Right lobe of liver (tissue), 4 donors: ENCODE data around the gene ODAD2.

Experiments
- POLR2A ChIP-seq: fragments of 450-650 bp; IDR thresholded peaks from one replicate; pipeline ENCODE4 v1.6.1; 2017; ENCODE audit warnings: antibody characterized with exemption, mild to moderate bottlenecking
- TF ChIP-seq, protein P1 (sequence below), 4 donors: fragments of 200-600 bp in 3 of 4; fragments of 450-650 bp in 1 of 4; IDR thresholded peaks; one replicate each; pipeline versions ENCODE4 v1.5.1 to v1.8.0; 2016 to 2022; ENCODE audit warnings: antibody characterized with exemption in 4 of 4, mild to moderate bottlenecking in 2 of 4
- donor health status: DM: no; HTN: no; CAD: no.
- donor health status: DM: no; HTN: no; CAD: no.
- donor health status: DM: no; HTN: yes; CAD: no.

DNA sequence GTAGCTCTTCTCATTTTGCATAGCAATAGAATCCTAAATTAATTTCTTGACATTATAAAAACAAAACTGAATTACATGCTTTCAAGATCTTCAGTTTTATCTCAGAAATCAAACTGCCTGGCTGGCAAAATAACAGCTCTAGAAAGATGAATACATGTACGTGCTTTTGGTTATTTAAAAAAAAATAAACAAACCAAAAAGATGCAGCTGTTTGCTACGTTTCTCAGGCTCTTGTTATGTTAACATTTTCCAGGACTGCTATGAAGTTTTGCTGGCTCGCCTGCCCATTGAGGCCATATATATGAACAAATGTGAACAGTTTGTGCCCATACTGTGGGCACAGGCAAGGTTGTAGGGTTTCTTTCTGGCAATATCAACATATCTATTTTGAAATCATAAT is 86.6 kb downstream of the ODAD2 start:
- TF ChIP-seq, protein P1, sequence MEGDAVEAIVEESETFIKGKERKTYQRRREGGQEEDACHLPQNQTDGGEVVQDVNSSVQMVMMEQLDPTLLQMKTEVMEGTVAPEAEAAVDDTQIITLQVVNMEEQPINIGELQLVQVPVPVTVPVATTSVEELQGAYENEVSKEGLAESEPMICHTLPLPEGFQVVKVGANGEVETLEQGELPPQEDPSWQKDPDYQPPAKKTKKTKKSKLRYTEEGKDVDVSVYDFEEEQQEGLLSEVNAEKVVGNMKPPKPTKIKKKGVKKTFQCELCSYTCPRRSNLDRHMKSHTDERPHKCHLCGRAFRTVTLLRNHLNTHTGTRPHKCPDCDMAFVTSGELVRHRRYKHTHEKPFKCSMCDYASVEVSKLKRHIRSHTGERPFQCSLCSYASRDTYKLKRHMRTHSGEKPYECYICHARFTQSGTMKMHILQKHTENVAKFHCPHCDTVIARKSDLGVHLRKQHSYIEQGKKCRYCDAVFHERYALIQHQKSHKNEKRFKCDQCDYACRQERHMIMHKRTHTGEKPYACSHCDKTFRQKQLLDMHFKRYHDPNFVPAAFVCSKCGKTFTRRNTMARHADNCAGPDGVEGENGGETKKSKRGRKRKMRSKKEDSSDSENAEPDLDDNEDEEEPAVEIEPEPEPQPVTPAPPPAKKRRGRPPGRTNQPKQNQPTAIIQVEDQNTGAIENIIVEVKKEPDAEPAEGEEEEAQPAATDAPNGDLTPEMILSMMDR (IDR thresholded peaks at IDR 0.05), result no peak
- TF ChIP-seq POLR2A, result no peak
